ENCODE measurements around the gene SRP14. TPM values are rescaled to one million over a fixed set of nuclear protein-coding genes. Genes with fewer than 3 reads are reported as not detected.

Gene SRP14
- polyA plus RNA-seq, 1 experiment: 305 TPM

DNA sequence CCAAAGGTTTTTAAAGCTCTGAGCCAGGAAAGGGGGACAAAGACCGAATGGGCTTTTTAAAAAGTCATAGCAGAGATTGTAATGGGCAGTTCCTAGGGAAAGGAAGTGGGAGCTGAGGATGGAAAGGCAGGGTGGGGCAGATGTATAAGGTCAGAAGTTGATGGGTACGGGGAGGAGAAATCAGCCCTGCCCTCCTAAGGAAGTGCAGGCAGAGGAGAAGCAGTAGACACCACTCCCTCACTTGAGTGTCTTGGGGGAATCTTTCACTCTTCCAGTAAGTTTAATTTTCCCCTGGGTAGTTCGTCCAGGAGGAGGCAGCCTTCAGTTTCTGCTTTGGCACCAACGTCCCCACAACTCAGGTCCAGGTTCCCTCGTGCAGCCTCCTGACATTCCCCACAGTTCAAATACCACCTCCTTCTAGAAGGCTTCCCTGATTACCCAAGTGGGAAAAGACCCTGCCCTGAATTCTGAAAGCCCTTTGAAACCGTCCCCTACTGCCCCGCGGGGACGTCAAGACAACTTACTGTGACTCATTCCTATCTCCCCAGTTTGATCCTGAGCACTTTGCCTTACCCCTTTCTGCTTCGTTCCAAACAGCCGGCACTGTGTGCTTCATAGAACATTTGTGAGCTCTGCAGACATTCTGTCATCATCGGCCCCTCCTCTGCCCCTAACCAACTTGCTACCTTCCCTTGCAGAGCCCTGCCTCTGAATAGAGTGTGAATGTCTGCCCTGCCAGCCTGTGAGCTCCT, 14.3 kb upstream of the SRP14 start:
- POLR2A ChIA-PET: no interaction called here
- Histone ChIP-seq H3K27me3 (ENCODE audit: control insufficient read depth, insufficient read depth, low read length) (no peaks in the 10 kb centered on the region), H3K36me3 (ENCODE audit: control insufficient read depth, insufficient read depth, low read length) (no peaks in the 10 kb centered on the region), H3K4me3 (ENCODE audit: low read depth, low read length) (no peak overlapping the region)
- TF ChIP-seq, protein P1, sequence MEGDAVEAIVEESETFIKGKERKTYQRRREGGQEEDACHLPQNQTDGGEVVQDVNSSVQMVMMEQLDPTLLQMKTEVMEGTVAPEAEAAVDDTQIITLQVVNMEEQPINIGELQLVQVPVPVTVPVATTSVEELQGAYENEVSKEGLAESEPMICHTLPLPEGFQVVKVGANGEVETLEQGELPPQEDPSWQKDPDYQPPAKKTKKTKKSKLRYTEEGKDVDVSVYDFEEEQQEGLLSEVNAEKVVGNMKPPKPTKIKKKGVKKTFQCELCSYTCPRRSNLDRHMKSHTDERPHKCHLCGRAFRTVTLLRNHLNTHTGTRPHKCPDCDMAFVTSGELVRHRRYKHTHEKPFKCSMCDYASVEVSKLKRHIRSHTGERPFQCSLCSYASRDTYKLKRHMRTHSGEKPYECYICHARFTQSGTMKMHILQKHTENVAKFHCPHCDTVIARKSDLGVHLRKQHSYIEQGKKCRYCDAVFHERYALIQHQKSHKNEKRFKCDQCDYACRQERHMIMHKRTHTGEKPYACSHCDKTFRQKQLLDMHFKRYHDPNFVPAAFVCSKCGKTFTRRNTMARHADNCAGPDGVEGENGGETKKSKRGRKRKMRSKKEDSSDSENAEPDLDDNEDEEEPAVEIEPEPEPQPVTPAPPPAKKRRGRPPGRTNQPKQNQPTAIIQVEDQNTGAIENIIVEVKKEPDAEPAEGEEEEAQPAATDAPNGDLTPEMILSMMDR (IDR thresholded peaks at IDR 0.05; ENCODE audit: insufficient read depth, low read depth, low read length): no peak
- CTCF ChIA-PET: interaction anchor here (0.9 to 5.5 kb wide), 6 partner anchors 14 to 164 kb away, joined by 3 to 34 read pairs (median 3); no protein-coding TSS in a partner anchor
- no peak for DNase-seq (ENCODE audit: low read depth)

DNA sequence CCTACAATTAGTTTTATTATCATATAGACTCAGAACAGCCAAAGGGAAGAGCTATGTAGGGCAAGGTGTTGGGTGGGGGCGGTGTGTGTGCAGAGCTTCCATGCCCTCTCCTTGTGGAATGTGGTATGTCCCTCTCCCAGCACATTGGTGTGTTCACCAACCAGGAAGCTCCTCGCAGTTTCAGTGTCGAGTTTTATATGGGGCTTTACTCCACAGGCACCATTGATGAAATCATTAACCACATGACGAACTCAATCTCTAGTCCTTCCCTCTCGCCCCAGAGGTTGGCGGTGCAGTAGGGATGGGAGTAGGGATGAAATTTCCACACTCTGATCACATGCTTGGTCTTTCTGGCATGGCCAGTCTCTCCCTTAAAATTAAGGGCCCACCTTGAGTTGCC, 13.6 kb upstream of the SRP14 start:
- no peaks in the 10 kb centered on the region for H3K27me3 ChIP-seq (ENCODE audit: control insufficient read depth, insufficient read depth, low read length)
- ChIA-PET POLR2A (no interaction called here), CTCF (interaction anchor here (0.9 to 5.5 kb wide), 5 partner anchors 10 to 53 kb away, joined by 3 to 34 read pairs (median 3); no protein-coding TSS in a partner anchor)
- H3K36me3 ChIP-seq (ENCODE audit: control insufficient read depth, insufficient read depth, low read length): no peaks in the 10 kb centered on the region
- no peak for DNase-seq (ENCODE audit: low read depth)
- H3K4me3 ChIP-seq (ENCODE audit: low read depth, low read length): no peak overlapping the region
- TF ChIP-seq, protein P1 (IDR thresholded peaks at IDR 0.05; ENCODE audit: insufficient read depth, low read depth, low read length): no peak

DNA sequence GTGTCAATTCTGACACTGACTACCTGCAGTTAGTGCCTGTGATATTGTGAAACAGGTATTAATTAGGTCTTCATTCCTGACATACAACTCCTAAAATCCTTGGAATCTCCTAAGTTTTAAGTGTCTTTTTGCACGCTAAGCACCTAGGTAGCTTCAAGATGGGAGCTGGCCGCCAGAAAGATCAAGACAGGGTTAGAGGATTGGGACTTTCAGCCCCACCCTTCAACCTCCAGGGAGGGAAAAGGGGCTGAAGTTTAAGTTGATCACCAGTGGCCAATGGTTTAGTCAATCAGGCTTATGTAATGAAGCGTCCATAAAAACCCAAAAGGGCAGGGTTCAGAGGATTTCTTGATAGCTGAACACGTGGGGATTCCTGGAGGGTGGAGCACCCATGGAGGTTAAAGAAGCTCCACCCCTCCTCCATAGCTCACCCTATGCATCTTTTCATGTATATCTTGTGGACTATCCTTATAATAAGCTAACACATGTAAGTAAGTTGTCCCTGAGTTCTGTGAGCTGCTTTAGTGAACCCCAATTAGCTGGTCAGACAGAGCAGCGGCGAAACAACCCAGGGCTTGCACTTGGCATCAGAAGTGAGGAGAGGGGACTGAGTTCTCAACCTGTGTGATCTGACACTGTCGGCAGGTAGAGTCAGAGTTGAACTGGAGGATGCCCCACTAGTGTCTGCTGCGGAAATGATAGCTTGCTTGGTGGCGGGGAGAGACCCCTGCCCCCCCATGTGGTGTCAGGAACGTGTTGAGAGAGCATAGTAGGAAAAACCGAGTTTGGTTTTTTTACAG, 12.8 kb upstream of the SRP14 start:
- no peak overlapping the region for H3K4me3 ChIP-seq (ENCODE audit: low read depth, low read length)
- ChIA-PET CTCF (interaction anchor here (1.0 to 5.5 kb wide), 4 partner anchors 11 to 223 kb away, joined by 3 to 34 read pairs (median 4); no protein-coding TSS in a partner anchor), POLR2A (no interaction called here)
- DNase-seq (ENCODE audit: low read depth): no peak
- TF ChIP-seq, protein P1 (IDR thresholded peaks at IDR 0.05; ENCODE audit: insufficient read depth, low read depth, low read length): no peak
- H3K27me3 ChIP-seq (ENCODE audit: control insufficient read depth, insufficient read depth, low read length): no peaks in the 10 kb centered on the region
- H3K36me3 ChIP-seq (ENCODE audit: control insufficient read depth, insufficient read depth, low read length): no peaks in the 10 kb centered on the region

GRCh38 chr15:40050788-40051470, 11.9 kb upstream of the SRP14 start:
- Histone ChIP-seq H3K36me3 (ENCODE audit: control insufficient read depth, insufficient read depth, low read length) (no peaks in the 10 kb centered on the region), H3K4me3 (ENCODE audit: low read depth, low read length) (no peak overlapping the region), H3K27me3 (ENCODE audit: control insufficient read depth, insufficient read depth, low read length) (no peaks in the 10 kb centered on the region)
- ChIA-PET CTCF (interaction anchor here (5.5 kb wide), 1 partner anchor 54 kb away, joined by 34 read pairs; no protein-coding TSS in a partner anchor), POLR2A (no interaction called here)
- DNase-seq (ENCODE audit: low read depth): no peak
- TF ChIP-seq, protein P1 (IDR thresholded peaks at IDR 0.05; ENCODE audit: insufficient read depth, low read depth, low read length): no peak
